ENCODE results near the gene C2CD4A. TPM values are rescaled to one million over a fixed set of nuclear protein-coding genes. Genes with fewer than 3 reads are reported as not detected.

C2CD4A gene
- total and polyA plus RNA-seq, 12 donors: 0.07 to 0.67 (median 0.23) TPM; not detected in 3

- Histone ChIP-seq H3K27ac (peak overlapping the region in 3 of 5 donors; percentile 49 to 87 (median 82)), H3K36me3 (replicated peaks in 1 of 2) (no peaks in the 10 kb centered on the region), H3K4me1 (replicated peaks in 1 of 2) (peaks cover 23 to 35% of the 10 kb centered on the region in 2 donors), H3K27me3 (no peaks in the 10 kb centered on the region), H3K9me3 (replicated peaks in 1 of 3) (no peaks in the 10 kb centered on the region), H3K4me3 (no peak overlapping the region)
- intact Hi-C loops (cut with DNase I): no loop called here
- TF ChIP-seq CTCF (IDR thresholded peaks at IDR 0.05) (no peak), POLR2A (IDR thresholded peaks at IDR 0.05) (no peak)
- DNase-seq: no peak
- 77 to 86% (median 84%) methylated on average over 4 of the region's 4 CpGs for WGBS, 4 donors
Measured at GRCh38 chr15:62112081-62112480, 45.3 kb downstream of the C2CD4A start.

GRCh38 chr15:62112616-62113593, 46.1 kb downstream of the C2CD4A start:
- H3K27me3 ChIP-seq: no peaks in the 10 kb centered on the region
- 53 to 63% (median 58%) methylated on average over 11 of the region's 11 CpGs for WGBS, 4 donors
- H3K9me3 ChIP-seq (replicated peaks in 1 of 3): no peaks in the 10 kb centered on the region
- peaks cover 23 to 35% of the 10 kb centered on the region in 2 donors for H3K4me1 ChIP-seq (replicated peaks in 1 of 2)
- DNase-seq: peak; percentile 62 to 90 (median 83)
- intact Hi-C loops (cut with DNase I): no loop called here
- TF ChIP-seq POLR2A (IDR thresholded peaks at IDR 0.05) (peak in 1 of 2 donors; percentile 40), CTCF (IDR thresholded peaks at IDR 0.05) (no peak)
- no peaks in the 10 kb centered on the region for H3K36me3 ChIP-seq (replicated peaks in 1 of 2)
- peak overlapping the region in 4 of 5 donors; percentile 0 to 85 (median 66) for H3K27ac ChIP-seq
- H3K4me3 ChIP-seq: no peak overlapping the region

- no peaks in the 10 kb centered on the region for H3K9me3 ChIP-seq (replicated peaks in 1 of 3)
- peaks cover 12 to 25% of the 10 kb centered on the region in 2 donors for H3K4me1 ChIP-seq (replicated peaks in 1 of 2)
- no peaks in the 10 kb centered on the region for H3K27me3 ChIP-seq
- no peaks in the 10 kb centered on the region for H3K36me3 ChIP-seq (replicated peaks in 1 of 2)
- no peak overlapping the region for H3K4me3 ChIP-seq
- no peak for DNase-seq
- 16 to 47% (median 39%) methylated on average over 1 of the region's 1 CpG for WGBS, 4 donors
- no peak for TF ChIP-seq POLR2A (IDR thresholded peaks at IDR 0.05)
- no peak for TF ChIP-seq CTCF (IDR thresholded peaks at IDR 0.05)
- no peak overlapping the region for H3K27ac ChIP-seq
- intact Hi-C loops (cut with DNase I): no loop called here
Measured at GRCh38 chr15:62115847-62116246, 49.1 kb downstream of the C2CD4A start.

- no peak for DNase-seq
- 86 to 88% (median 86%) methylated on average over 7 of the region's 7 CpGs for WGBS, 4 donors
- no peak for TF ChIP-seq POLR2A (IDR thresholded peaks at IDR 0.05)
- no peak for TF ChIP-seq CTCF (IDR thresholded peaks at IDR 0.05)
- H3K9me3 ChIP-seq (replicated peaks in 1 of 3): no peaks in the 10 kb centered on the region
- peaks cover 0 to 15% of the 10 kb centered on the region in 2 donors for H3K4me1 ChIP-seq (replicated peaks in 1 of 2)
- intact Hi-C loops (cut with DNase I): no loop called here
- H3K27me3 ChIP-seq: no peaks in the 10 kb centered on the region
- no peaks in the 10 kb centered on the region for H3K36me3 ChIP-seq (replicated peaks in 1 of 2)
- no peak overlapping the region for H3K4me3 ChIP-seq
- peak overlapping the region in 2 of 5 donors; percentile 62 to 73 for H3K27ac ChIP-seq
Measured at GRCh38 chr15:62118520-62119226, 51.9 kb downstream of the C2CD4A start.

Measured in adrenal gland (tissue), 12 donors.